ENCODE measurements around the gene P2RX1.
"Not testable (repeated sequence)": the region's sequence is repeated elsewhere in the genome, so short reads cannot be mapped to it uniquely, and the experiment has no call there.

The P2RX1 gene

DNA sequence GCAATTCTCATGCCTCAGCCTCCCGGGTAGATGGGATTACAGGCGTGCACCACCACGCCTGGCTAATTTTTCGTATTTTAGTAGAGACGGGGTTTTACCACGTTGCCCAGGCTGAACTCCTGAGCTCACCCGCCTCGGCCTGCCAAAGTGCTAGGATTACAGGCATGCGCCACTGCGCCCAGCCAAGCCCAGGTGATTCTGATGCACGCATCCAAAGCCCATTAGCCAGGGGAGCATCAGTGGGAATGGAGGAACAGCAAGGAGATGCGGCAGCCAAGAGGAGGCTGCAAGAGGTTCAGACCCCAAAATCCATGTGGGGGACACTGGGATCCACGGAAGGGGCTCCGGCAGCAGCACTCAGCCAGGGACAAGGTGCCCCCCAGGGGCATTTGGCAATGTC, 35.9 kb upstream of the P2RX1 start:
- no peak for DNase-seq (ENCODE audit: low read depth in 4 of 4, low spot score in 1 of 4)

DNA sequence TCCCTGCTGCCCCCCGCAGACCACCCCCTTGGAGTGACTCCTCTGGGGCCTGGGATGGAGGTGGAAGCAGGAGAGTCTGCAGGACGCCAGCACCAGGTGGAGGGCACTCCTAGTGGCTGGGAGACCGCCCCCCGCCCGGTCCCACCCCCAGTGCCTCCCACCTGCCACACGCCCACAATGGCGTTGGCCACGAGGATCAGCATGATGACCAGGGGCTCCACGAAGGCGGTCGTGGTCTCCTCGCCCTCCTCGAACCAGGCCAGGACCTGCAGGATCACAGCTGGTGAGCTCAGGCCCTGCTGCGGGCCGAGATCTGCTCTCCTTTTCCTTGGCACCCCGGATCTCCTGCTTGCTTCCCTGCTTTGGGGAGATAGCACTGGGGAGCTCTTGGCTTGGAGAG, 35.2 kb upstream of the P2RX1 start:
- no peak for DNase-seq (ENCODE audit: low read depth in 4 of 4, low spot score in 1 of 4)

DNA sequence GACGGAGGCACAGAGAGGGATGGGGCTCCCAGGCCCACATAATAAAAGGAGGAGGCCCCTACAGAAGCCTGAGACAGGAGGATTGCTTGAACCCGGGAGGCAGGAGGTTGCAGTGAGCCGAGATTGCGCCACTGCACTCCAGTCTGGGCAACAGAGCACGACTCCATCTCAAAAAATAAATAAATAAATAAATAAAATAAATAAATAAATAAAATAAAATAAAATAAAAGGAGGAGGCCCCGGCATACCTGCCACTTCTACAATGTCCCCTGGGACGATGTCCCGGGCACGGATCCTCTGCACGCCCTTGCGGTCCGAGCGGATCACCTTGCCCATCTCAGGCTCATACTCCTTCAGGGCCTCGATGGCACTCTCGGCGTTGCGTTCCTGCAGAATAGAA, 34.7 kb upstream of the P2RX1 start:
- DNase-seq (ENCODE audit: low read depth in 4 of 4, low spot score in 1 of 4): no peak

DNA sequence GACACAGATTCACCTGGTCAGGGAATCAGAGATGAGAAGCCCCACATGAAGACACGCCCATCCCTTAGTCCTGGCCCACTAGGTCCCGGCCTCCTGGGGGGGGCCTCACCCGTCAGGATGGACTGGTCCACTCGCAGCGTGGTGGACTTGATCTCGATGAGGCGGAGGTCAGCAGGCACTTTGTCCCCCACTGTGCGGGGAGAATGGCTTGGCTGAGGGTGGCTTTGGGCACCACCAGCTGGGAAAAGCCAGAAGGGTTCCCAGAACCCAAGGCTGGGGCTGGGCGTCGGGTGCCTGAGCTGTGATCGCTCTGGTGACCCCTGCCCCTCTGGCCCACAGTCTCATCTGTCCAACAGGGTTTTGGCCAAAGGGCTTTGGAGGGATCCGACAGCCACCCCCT, 34.3 kb upstream of the P2RX1 start:
- no peak for DNase-seq (ENCODE audit: low read depth in 4 of 4, low spot score in 1 of 4)

DNA sequence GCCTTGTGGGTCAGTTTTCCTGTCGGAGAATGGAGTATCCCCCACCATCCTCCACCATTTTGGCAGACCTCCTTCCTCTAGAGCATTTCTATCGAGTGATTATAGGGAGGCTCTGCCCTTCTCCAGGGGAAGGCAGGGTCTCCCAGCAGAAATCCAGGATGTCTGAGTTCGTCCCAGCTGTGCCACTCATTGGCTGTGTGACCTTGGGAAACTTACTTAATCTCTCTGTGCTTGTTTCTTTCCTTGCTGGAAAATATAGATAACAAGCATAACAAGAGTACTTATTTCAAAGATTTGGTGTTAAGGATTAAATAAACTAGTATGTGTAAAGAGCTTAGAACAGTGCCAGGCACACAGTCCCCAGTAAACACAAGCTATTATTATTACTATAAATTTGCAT, 33.2 kb upstream of the P2RX1 start:
- no peak for DNase-seq (ENCODE audit: low read depth in 4 of 4, low spot score in 1 of 4)

DNA sequence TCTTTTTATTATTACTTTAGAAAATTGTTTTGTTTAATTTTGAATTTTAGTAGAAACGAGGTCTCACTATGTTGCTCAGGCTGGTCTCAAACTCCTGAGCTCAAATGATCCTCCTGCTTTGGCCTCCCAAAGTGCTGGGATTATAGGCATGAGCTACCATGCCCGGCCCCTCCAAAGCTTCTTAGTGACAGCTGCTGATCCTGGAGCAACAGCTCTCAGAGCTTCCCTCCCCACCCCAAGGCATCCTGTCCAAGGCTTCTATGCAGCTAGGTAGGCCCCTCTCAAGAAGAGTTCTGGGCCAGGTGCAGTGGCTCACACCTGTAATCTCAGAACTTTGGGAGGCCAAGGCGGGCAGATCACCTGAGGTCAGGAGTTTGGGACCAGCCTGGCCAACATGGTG, 32.3 kb upstream of the P2RX1 start:
- not testable (repeated sequence) for DNase-seq (ENCODE audit: low read depth in 4 of 4, low spot score in 1 of 4)

DNA sequence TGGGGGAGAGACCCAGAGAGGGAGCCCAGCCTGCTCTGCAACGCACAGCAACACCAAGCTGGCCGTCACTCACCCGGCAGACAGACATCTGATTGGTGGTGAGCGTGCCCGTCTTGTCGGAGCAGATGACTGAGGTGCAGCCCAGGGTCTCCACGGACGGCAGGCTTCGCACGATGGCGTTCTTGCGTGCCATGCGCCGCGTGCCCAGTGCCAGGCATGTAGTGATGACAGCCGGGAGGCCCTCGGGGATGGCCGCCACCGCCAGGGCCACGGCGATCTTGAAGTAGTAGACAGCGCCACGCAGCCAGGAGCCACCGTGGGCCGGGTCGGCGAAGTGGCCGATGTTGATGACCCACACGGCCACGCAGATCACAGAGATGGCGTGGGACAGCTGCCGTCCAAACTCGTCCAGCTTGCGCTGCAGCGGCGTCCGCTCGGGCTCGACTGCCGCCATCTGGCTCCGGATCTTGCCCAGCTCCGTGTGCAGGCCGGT, 31.1 kb upstream of the P2RX1 start:
- DNase-seq (ENCODE audit: low read depth in 4 of 4, low spot score in 1 of 4): no peak

DNA sequence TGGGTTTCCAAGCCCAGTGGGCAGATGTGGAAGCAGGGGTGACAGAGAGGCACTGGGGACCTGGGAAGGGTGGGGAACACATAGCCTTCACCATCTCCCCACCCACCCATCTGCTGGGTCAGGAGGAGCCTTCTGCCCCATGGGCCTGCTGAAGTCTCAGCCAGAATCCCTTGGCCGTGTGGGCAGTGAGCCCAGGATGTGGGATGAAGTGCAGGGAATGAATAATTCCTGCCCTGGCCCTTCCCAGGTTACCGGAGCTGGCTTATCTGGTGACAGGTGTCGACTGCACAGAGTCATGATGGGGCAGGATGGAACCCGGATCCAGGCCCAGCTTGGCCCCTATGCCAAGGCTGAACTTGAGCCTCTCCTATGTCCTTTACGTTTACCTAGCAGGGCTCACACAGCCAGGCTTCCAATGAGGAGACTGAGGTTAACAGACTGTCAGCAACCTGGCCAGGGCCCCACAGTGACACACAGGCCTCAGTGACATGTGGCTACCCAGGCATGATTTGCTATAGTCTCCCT, 30.5 kb upstream of the P2RX1 start:
- no peak for DNase-seq (ENCODE audit: low read depth in 4 of 4, low spot score in 1 of 4)

DNA sequence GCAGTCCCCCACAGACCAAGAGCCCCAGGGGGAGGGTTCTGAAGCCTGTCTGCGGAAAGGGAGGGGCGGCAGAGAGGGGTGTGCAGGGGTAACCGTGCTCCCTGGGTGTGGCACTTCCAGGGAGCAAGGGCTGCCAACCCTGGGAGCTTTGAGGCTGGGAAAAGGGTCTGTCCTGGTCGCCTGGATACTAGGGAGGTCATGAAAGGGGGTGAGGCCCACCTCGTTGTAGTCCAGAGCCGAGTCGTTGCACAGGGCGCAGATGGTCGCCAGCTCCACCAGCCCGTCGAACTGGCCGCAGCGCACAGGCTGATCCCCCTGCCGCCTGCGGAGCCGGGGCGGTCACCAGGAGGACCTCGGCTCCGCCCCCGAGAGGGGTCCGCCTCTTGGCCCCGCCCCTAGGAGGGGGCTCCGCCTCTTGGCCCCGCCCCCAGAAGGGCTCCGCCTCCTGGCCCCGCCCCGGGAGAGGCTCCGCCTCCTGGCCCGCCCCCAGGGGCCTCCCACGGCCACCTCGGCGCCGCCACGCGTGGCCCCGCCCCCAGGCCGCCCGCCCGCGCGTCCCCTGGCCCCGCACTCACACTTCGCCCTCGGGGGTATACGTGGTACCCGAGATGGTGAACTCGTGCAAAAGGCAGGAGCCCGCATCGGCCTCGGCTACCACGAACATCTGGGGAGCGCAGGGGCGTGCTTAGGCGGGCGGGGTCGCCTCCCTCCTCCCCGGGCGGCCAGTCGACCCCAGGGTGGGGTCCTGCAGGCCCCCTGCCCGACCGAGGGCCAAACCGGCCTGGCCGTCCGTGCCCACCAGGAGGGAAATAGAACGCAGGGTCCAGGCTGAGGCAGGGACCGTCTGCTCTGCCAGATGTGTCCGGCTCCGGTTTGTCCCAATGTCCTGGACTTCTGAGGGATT, 28.5 kb upstream of the P2RX1 start:
- DNase-seq (ENCODE audit: low read depth in 4 of 4, low spot score in 1 of 4): peak in 2 of 4 experiments; percentile 29 to 33

DNA sequence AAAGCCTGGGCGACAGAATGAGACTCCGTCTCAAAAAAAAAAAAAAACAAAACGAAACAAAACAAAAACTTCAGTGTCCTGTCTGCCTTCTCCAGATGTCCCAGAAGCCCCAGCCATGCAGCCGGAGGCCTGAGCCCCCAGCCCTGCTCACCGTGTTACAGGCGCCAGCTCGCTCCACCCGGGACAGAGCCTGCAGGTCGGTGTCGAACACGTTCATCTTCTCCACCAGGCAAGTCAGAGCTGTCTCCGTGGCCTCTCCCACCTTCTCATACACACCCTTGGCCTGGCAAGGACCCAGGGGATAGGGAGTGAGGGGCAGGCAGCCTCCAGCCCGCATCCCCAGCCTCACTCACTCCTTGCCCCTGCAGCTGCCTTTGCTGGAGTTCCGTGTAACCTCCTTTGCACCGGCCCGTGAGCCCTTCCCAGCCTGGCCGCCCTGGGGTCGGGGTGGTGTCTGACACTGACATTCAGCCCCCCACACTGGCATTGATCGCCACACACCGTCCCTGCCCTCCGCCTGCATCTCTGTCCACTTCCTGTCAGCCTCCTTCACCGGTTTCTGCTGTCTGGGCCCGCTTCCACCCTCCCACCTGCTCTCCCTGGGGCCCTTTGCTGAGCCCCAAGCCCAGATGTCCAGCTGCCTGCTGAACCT, 27.1 kb upstream of the P2RX1 start:
- DNase-seq (ENCODE audit: low read depth in 4 of 4, low spot score in 1 of 4): no peak

DNA sequence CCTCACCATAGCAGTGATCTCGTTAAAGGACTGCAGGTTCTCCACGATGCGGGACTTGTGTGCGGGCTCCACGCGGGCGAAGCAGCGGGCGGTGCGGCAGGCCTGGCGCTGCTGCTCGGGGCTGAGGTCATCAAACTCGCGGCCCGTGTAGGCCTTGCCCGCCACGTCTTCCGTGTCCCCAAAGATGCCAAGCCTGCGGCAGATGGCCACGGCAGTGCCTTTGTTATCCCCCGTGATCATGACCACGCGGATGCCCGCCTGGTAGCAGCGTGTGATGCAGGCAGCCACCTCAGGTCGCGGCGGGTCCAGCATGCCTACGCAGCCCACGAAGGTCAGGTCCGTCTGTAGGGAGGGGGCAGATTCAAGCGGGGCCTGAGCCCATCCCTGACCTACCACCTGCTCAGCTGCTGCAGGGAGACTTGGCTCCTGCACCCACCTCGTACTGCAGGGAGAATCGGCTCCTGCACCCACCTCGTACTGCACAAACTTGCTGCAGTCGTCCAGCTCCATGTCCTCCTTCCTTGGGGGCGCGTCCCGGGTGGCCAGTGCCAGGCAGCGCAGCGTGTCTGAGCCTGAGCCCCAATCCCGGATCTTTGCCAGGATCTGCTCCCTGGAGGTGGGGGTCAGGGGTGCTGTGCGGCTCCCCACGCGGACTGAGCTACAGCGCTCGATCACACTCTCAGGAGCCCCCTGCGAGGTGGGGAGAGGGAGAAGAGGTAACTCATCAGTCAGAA, 24.9 kb upstream of the P2RX1 start:
- no peak for DNase-seq (ENCODE audit: low read depth in 4 of 4, low spot score in 1 of 4)

DNA sequence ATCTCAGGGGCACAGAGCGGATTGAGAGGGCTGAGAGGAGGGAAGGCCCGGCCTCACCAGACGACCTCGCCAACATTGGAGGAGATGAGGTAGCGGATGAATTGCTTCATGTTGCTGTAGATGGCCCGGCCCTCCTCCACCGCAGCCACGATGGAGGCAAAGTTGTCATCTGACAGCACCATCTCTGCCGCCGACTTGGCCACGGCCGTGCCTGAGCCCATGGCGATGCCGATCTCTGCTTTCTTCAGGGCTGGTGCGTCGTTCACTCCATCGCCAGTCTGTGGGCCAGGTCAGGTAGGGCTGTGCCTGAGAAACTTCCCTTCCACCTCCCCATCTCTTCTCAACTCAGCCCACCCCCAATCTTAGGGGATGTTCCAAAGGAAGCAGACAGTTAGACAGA, 21.1 kb upstream of the P2RX1 start:
- no peak for DNase-seq (ENCODE audit: low read depth in 4 of 4, low spot score in 1 of 4)

DNA sequence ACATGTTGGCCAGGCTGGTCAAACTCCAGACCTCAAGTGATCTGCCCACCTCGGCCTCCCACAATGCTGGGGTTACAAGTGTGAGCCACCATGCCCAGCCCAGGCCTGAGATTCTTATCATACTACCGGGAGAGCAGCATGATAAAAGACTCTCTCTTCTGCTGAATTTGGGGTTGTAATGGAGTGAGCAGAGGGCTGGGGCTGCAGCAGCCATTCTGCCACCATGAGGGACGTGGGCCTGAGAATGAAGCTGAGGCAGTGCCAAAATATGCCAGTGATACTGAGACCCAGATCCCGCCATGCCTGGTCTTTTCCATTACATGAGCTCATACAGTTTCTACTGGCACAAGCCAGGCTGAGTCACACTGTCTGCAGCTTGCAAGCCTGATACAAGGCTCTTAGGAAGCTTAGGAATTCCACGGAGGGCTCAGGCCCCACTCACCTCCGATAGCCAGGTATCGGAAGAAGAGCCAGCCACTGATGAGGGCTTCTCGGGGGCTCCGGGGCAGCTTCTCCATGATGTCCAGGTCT, 19.6 kb upstream of the P2RX1 start:
- no peak for DNase-seq (ENCODE audit: low read depth in 4 of 4, low spot score in 1 of 4)

DNA sequence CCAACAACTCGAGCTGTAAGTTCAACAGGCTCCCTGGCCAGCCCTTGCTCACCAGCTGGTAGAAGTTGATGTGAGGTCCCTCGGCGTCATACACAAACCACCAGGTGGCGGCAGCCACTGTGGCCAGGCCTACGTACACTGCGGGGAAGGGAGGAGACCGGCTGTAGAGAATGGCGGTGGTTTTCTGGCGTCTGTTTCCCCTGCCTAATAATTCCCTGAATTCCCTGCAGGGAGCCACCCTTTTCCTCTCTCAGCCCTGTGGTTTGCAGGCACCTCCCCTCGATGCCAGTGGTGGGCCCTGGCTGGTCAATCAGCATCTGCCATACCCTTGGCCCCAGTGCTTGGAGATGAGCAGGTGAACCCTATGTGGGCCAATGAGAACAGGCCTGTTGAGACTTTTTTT, 18.9 kb upstream of the P2RX1 start:
- DNase-seq (ENCODE audit: low read depth in 4 of 4, low spot score in 1 of 4): no peak

DNA sequence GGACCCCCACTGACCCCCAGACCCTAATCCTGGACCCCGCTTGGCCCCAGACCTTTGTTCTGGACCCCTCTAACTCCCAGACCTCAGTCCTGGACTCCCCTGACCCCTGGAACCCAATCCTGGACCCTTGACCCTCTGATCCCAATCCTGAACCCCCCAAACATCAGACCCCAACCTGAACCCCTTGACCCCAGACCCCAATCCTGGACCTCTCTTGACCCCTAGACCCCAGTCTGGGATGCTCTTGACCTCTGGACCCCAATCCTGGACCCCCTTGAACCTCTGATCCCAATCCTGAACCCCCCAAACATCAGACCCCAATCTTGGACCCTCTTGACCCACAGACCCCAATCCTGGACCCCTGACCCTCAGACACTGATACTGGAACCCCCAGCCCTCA, 13.5 kb upstream of the P2RX1 start:
- no peak for DNase-seq (ENCODE audit: low read depth in 4 of 4, low spot score in 1 of 4)

DNA sequence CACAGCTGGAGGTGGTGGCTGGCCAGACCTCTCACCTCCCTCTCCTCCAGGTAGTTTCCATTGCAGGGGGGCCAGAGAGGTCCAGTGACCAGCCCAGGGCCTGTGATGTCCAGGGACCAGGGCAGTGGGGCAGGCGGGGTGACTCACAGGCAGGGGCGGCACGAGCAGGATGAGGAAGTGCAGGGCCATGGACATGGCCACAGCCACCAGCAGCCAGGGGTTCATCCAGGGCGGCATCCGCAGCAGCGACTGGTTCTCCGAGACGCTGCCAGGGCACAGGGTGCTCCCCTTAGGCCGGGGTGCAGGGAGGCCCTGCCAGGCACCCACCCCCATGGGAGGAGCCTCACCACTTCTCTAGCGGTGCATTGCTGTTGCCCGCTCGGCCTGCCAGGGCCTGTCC, 12.9 kb upstream of the P2RX1 start:
- DNase-seq (ENCODE audit: low read depth in 4 of 4, low spot score in 1 of 4): no peak

DNA sequence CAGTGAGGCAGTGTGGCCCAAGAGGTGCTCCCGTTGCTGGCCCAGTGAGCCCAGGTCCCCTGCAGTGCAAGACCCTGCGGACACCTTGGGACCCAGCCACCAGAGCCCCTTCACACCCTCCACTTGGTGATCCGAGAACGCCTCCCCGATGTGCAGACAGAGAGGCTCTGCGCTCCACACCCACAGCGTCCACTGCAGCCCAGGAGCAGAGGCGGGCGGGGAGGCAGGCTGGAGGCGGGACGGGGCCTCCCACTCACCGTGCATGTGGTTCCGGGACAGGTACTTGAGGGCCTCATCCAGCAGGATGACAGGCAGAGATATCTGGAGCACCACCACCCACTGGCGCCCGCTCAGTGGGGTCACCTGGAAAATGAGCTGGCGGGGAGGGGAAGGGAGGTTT, 12.1 kb upstream of the P2RX1 start:
- DNase-seq (ENCODE audit: low read depth in 4 of 4, low spot score in 1 of 4): no peak

DNA sequence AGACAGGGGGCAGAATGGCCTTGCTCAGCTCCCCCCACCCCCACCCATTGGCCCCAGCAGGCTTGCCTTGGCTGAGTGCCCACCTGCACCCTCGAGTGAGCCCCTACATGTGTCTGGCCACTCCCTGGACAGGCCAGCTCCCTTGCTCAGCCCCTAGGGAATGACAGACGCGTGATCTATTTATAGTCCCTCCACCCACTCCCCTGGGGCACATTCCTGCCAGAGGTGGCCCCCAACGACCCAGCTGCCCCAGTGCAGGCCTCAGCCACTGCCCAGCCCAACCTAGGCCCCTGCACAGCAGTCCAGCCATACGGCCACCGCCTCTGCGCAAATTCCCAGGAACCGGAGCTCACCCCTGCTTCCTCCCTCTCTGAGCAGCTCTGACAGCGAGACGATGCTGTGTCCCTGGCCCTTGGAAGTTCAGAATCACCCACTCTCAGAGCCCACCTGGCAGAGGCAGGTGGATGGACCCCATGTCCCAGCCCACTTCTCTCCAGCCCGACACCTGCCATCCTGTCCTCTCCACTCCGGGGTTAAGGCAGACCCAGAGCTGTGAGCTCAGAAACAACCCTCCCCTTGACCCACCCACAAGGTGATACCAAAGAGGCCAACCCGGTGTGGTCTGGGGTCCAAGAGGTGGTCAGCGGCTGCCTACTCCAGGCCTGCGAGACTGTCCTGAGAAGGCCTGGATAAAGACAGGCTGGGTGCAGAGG, 11.5 kb upstream of the P2RX1 start:
- no peak for DNase-seq (ENCODE audit: low read depth in 4 of 4, low spot score in 1 of 4)

DNA sequence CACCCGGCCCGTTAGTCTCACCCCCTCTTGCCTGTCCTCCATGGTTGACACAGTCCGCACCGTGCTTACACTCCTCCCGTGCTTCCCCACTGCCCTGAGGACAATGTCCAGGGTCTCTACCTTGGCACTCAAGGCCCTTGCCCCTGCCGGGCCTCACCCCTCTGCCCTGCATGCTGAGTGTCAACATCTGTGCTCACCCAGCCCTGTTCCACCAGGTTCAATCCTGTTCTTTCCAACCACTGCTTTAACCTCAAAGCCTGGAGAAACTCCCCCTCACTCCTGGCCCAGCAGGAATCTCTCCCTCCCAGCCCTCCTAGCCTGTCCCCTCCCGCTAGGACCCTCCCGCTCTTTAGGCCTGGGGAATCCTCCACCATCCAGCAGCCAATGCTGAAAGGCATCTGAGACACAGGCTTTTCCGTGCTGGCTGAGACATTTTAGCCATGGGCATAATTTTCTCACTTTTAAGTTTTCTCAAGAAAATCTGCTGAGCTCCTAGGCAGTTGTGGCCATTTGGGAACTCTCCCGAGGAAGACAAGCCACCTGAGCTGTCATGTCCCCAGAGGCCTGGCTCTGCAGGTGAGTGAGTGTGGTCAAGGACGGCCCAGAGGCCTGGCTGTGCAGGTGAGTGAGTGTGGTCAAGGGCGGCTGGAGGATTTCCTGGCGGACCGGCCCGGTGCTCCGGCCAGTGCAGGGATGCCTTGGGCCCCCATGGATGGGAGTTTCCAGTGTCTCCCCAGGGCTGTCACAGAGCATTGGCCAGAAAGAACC, 10.8 kb upstream of the P2RX1 start:
- DNase-seq (ENCODE audit: low read depth in 4 of 4, low spot score in 1 of 4): no peak
